GM23338 (cell line): Measurements from ENCODE around the gene CHD5. TPM values are rescaled to one million over a fixed set of nuclear protein-coding genes. Genes with fewer than 3 reads are reported as not detected.

ENCODE experiments used
- ATAC-seq: fragments of 200-7000 bp; cut with Tn5 transposase; 3 replicates; pipeline ENCODE4 v1.9.1; 2020
- DNase-seq: peaks from one replicate; pipeline ENCODE4 v3.0.0-alpha.2; 2015; ENCODE audit warnings: low spot score
- H2AFZ ChIP-seq: fragments of 200-600 bp; sonication (generic); 2 replicates; pipeline ENCODE4 v1.8.0; 2016; ENCODE audit warnings: antibody characterized with exemption, mild to moderate bottlenecking, moderate library complexity
- H3F3A ChIP-seq: fragments of 200-600 bp; sonication (generic); replicated peaks from 2 replicates; pipeline ENCODE4 v1.8.0; 2017; ENCODE audit warnings: antibody characterized with exemption, mixed run types, low read depth
- H3K27ac ChIP-seq: fragments of 200-600 bp; sonication (generic); 2 replicates; pipeline ENCODE4 v1.6.1; 2016; ENCODE audit warnings: low read depth
- H3K27me3 ChIP-seq: fragments of 200-600 bp; sonication (generic); 2 replicates; pipeline ENCODE4 v1.8.0; 2016; ENCODE audit warnings: mild to moderate bottlenecking, mixed run types, moderate library complexity; ENCODE audit not compliant: insufficient read depth
- H3K36me3 ChIP-seq: fragments of 200-600 bp; sonication (generic); 2 replicates; pipeline ENCODE4 v1.8.0; 2016; ENCODE audit warnings: mild to moderate bottlenecking; ENCODE audit not compliant: insufficient read depth
- H3K4me1 ChIP-seq: fragments of 200-600 bp; sonication (generic); 2 replicates; pipeline ENCODE4 v1.8.0; 2016; ENCODE audit warnings: mild to moderate bottlenecking, moderate library complexity; ENCODE audit not compliant: insufficient read depth
- H3K4me2 ChIP-seq: fragments of 200-600 bp; sonication (generic); 2 replicates; pipeline ENCODE4 v1.7.1; 2017; ENCODE audit warnings: mixed run types
- H3K4me3 ChIP-seq: fragments of 200-600 bp; sonication (generic); 2 replicates; pipeline ENCODE4 v1.6.1; 2016; ENCODE audit warnings: mixed run types
- H3K79me2 ChIP-seq: fragments of 200-600 bp; sonication (generic); replicated peaks from 2 replicates; pipeline ENCODE4 v1.8.0; 2017; ENCODE audit warnings: mild to moderate bottlenecking; ENCODE audit not compliant: insufficient read depth
- H3K9me2 ChIP-seq: fragments of 200-600 bp; sonication (generic); 2 replicates; pipeline ENCODE4 v1.8.0; 2017; ENCODE audit not compliant: insufficient read depth
- H4K20me1 ChIP-seq: fragments of 200-600 bp; sonication (generic); replicated peaks from 2 replicates; pipeline ENCODE4 v1.8.0; 2017; ENCODE audit warnings: mild to moderate bottlenecking; ENCODE audit not compliant: insufficient read depth
- H3K27ac Mint-ChIP-seq: 2 replicates; pipeline ENCODE4 v1.8.0; 2020; ENCODE audit warnings: inconsistent platforms, mild to moderate bottlenecking, moderate library complexity, mixed read lengths
- H3K27me3 Mint-ChIP-seq: 3 replicates; pipeline ENCODE4 v1.8.0; 2022; ENCODE audit warnings: low read depth, mild to moderate bottlenecking, moderate library complexity, mixed read lengths, inconsistent platforms; ENCODE audit not compliant: insufficient read depth, poor library complexity
- H3K36me3 Mint-ChIP-seq: 3 replicates; pipeline ENCODE4 v1.8.0; 2021; ENCODE audit warnings: low read depth, mild to moderate bottlenecking, inconsistent platforms, moderate library complexity, mixed read lengths
- H3K4me1 Mint-ChIP-seq: 3 replicates; pipeline ENCODE4 v1.8.0; 2020; ENCODE audit warnings: mild to moderate bottlenecking, inconsistent platforms, mixed read lengths
- H3K4me3 Mint-ChIP-seq: 3 replicates; pipeline ENCODE4 v1.8.0; 2021; ENCODE audit warnings: moderate library complexity, mild to moderate bottlenecking, inconsistent platforms, mixed read lengths
- H3K9me3 Mint-ChIP-seq: 3 replicates; pipeline ENCODE4 v1.8.0; 2020; ENCODE audit warnings: moderate library complexity, mild to moderate bottlenecking, inconsistent platforms, mixed read lengths
- EZH2 ChIP-seq: fragments of 200-600 bp; sonication (generic); IDR thresholded peaks from one replicate; pipeline ENCODE4 v1.8.0; 2017; ENCODE audit warnings: antibody characterized with exemption, mild to moderate bottlenecking, low read depth; ENCODE audit not compliant: unreplicated experiment
- STAT1 ChIP-seq: IDR thresholded peaks from one replicate; pipeline ENCODE4 v1.6.1; 2016; ENCODE audit warnings: antibody characterized with exemption; ENCODE audit not compliant: unreplicated experiment
- ZNF462 ChIP-seq: fragments of 250-450 bp; sonication (Bioruptor Pico); IDR thresholded peaks from 2 replicates; pipeline ENCODE4 v1.5.0; 2020; ENCODE audit warnings: mild to moderate bottlenecking, moderate library complexity
- polyA plus RNA-seq: library from polyadenylated mRNA; unstranded; fragments of >200 nt; fragmentation: Nextera tagmentation; extraction: Ambion mirVana; gene quantifications from 2 replicates; pipeline ENCODE4 v1.2.1, GENCODE V29; 2016
- total RNA-seq: library from RNA; depleted of rRNA; stranded (reverse); fragments of >200 nt; shearing (Covaris generic); gene quantifications from 2 replicates; pipeline ENCODE4 v1.2.3, GENCODE V29; 2014
- TF ChIP-seq, protein P1 (sequence below): IDR thresholded peaks from one replicate; pipeline ENCODE4 v1.6.1; 2018; ENCODE audit warnings: antibody characterized with exemption; ENCODE audit not compliant: unreplicated experiment

Gene CHD5
- total and polyA plus RNA-seq, 2 experiments from 2014 or later = 0.32 to 1.0 TPM

DNA sequence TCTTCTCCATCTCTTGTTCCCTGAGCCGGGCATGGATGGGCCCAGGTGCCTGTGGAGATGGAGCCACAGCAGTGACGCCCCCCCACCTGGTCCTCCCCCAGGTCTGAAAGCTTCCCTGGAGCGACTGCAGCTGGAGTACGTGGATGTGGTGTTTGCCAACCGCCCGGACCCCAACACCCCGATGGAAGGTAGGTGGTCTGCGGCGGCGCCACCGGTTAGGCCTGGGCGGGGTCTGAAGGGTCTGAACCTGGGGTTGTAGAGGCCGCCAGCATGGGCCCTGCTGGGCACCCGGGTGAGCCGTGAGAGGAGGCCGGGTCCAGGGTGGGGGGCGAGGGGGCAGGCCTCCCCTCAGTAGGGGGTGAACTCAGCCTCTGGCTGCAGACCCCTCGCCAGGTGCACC, 89.8 kb downstream of the CHD5 start (continued):
- TF ChIP-seq ZNF462 (CRISPR knock-in tag) (no peak), EZH2 (no peak)

- DNase-seq (no peak), ATAC-seq (no peak)
- peaks cover 4% of the 10 kb centered on the region for H3K4me1 Mint-ChIP-seq
- H3K4me3 Mint-ChIP-seq = no peak overlapping the region
- Histone ChIP-seq H3K79me2 (no peaks in the 10 kb centered on the region), H2AFZ (no peak overlapping the region), H3K27ac (no peak overlapping the region), H3K36me3 (no peaks in the 10 kb centered on the region), H3K4me3 (no peak overlapping the region), H3K9me2 (no peaks in the 10 kb centered on the region), H3K27me3 (no peaks in the 10 kb centered on the region), H3F3A (0 out of 2 replicates have a peak, but pooled peaks cover 2% of the 10 kb centered on the region), H4K20me1 (no peaks in the 10 kb centered on the region), H3K4me1 (no peaks in the 10 kb centered on the region), H3K4me2 (no peak overlapping the region)
- no peak overlapping the region for H3K27ac Mint-ChIP-seq
- no peaks in the 10 kb centered on the region for H3K36me3 Mint-ChIP-seq
- H3K9me3 Mint-ChIP-seq = no peaks in the 10 kb centered on the region
- no peaks in the 10 kb centered on the region for H3K27me3 Mint-ChIP-seq
- no peak for TF ChIP-seq STAT1
- TF ChIP-seq, protein P1, sequence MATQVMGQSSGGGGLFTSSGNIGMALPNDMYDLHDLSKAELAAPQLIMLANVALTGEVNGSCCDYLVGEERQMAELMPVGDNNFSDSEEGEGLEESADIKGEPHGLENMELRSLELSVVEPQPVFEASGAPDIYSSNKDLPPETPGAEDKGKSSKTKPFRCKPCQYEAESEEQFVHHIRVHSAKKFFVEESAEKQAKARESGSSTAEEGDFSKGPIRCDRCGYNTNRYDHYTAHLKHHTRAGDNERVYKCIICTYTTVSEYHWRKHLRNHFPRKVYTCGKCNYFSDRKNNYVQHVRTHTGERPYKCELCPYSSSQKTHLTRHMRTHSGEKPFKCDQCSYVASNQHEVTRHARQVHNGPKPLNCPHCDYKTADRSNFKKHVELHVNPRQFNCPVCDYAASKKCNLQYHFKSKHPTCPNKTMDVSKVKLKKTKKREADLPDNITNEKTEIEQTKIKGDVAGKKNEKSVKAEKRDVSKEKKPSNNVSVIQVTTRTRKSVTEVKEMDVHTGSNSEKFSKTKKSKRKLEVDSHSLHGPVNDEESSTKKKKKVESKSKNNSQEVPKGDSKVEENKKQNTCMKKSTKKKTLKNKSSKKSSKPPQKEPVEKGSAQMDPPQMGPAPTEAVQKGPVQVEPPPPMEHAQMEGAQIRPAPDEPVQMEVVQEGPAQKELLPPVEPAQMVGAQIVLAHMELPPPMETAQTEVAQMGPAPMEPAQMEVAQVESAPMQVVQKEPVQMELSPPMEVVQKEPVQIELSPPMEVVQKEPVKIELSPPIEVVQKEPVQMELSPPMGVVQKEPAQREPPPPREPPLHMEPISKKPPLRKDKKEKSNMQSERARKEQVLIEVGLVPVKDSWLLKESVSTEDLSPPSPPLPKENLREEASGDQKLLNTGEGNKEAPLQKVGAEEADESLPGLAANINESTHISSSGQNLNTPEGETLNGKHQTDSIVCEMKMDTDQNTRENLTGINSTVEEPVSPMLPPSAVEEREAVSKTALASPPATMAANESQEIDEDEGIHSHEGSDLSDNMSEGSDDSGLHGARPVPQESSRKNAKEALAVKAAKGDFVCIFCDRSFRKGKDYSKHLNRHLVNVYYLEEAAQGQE = no peak
Measured at GRCh38 chr1:6088956-6089355, 91.2 kb downstream of the CHD5 start.
